GM10266 (cell line): ENCODE results near the gene KRTAP5-9.
"Not testable (repeated sequence)": the region's sequence is repeated elsewhere in the genome, so short reads cannot be mapped to it uniquely, and the experiment has no call there.

Source experiments
- DNase-seq: peaks from one replicate; pipeline ENCODE4 v3.0.0; 2012; ENCODE audit errors: extremely low spot score
- TF ChIP-seq, protein P1 (sequence below): IDR thresholded peaks from 2 replicates; pipeline ENCODE4 v1.5.1; 2012; ENCODE audit warnings: mild to moderate bottlenecking, low read depth; ENCODE audit not compliant: control insufficient read depth, insufficient read depth; ENCODE audit errors: missing control alignments

Gene KRTAP5-9

DNA sequence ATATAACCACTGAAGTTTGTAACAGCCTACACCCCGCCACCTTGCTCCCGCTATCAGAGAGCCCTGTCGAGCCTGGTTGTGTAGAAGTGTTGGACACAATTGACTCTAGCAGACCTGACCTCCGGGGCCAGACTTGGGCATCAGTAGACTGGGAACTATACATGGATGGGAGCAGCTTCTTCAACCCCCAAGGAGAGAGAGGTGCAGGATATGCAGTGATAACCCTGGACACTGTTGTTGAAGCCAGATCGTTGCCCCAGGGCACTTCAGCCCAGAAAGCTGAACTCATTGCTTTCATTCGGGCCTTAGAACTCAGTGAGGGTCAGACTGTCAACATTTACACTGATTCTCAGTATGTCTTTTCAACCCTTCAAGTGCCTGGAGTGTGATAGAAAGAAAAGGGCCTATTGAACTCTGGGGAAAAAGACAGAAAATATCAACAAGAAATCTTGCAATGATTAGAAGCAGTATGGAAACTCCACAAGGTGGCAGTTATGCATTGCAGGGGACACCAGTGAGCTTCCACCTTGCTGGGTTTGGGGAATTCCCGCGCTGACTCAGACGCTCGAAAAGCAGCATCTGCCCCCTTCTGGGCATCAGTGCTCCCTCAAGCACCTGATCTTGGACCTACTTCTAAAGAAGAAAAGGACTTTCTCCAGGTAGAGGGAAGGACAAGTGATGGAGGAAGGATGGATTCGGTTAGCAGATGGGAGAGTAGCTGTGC lies 40.8 kb downstream of the KRTAP5-9 start:
- TF ChIP-seq, protein P1, sequence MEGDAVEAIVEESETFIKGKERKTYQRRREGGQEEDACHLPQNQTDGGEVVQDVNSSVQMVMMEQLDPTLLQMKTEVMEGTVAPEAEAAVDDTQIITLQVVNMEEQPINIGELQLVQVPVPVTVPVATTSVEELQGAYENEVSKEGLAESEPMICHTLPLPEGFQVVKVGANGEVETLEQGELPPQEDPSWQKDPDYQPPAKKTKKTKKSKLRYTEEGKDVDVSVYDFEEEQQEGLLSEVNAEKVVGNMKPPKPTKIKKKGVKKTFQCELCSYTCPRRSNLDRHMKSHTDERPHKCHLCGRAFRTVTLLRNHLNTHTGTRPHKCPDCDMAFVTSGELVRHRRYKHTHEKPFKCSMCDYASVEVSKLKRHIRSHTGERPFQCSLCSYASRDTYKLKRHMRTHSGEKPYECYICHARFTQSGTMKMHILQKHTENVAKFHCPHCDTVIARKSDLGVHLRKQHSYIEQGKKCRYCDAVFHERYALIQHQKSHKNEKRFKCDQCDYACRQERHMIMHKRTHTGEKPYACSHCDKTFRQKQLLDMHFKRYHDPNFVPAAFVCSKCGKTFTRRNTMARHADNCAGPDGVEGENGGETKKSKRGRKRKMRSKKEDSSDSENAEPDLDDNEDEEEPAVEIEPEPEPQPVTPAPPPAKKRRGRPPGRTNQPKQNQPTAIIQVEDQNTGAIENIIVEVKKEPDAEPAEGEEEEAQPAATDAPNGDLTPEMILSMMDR, result peak; percentile 49
- DNase-seq, result not testable (repeated sequence)

DNA sequence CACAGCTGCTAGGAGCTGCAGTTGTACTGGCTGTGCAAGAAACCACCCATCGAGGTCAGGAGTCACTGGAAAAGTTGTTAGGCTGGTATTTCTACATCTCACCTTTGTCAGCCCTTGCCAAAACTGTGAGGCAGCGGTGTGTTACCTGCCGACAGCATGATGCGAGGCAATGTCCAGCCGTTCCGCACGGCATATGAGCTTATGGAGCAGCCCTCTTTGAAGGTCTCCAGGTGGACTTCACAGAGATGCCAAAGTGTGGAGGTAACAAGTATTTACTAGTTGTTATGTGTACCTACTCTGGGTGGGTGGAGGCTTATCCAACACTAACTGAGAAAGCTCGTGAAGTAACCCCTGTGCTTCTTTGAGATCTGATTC lies 41.3 kb downstream of the KRTAP5-9 start:
- DNase-seq, result not testable (repeated sequence)
